Stimulated activated CD4-positive, alpha-beta T cell treated with anti-CD3 and anti-CD28 coated beads, Interleukin-15, amount 100 ng/mL, for 24 hours (primary cell): ENCODE data around the gene CCS.
"Not testable (repeated sequence)": the region's sequence is repeated elsewhere in the genome, so short reads cannot be mapped to it uniquely, and the experiment has no call there.

Experiments used
- DNase-seq: peaks from one replicate; pipeline ENCODE4 v3.0.0-alpha.2; 2020

The CCS gene

GRCh38 chr11:66628061-66628603 lies 35.1 kb downstream of the CCS start:
- no peak for DNase-seq

GRCh38 chr11:66629356-66629755 lies 36.4 kb downstream of the CCS start:
- no peak for DNase-seq

DNA sequence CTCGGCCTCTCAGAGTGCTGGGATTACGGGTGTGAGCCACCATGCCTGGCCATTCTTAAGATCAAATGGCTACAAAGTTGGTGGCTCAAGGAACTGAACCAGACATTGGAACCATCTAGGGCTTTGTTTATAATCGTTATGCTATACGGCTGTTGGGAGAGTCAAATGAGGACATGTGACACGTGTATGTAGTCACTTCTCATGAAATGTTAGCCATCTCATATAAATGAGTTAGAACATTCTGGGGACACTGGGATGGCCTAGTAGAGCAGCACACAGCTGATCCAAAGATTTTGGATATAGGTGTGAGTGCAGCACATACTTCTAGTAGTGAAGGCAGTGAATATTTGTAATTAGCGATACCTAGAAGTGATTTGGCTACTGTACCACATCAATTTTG lies 38.9 kb downstream of the CCS start:
- DNase-seq = no peak

- no peak for DNase-seq
Measured at GRCh38 chr11:66632952-66633351, 40.0 kb downstream of the CCS start.

DNA sequence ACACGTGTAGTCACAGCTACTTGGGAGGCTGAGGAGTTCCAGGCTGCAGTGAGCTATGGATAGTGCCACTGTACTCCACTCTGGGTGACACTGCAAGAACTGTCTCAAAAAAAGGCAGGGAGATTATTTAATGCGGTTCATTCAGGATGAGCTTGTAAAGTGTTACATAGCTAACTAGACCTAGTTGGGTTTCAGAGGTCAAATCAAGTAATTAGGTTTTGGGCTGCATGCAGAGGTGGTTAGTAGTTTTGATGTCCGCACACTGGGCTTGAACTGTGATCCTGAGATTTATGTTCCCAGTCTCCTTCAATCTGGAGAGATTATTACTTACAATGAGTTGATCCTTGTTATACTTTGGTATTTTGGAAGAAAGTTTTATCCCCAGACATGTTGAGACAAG lies 43.4 kb downstream of the CCS start:
- no peak for DNase-seq

DNA sequence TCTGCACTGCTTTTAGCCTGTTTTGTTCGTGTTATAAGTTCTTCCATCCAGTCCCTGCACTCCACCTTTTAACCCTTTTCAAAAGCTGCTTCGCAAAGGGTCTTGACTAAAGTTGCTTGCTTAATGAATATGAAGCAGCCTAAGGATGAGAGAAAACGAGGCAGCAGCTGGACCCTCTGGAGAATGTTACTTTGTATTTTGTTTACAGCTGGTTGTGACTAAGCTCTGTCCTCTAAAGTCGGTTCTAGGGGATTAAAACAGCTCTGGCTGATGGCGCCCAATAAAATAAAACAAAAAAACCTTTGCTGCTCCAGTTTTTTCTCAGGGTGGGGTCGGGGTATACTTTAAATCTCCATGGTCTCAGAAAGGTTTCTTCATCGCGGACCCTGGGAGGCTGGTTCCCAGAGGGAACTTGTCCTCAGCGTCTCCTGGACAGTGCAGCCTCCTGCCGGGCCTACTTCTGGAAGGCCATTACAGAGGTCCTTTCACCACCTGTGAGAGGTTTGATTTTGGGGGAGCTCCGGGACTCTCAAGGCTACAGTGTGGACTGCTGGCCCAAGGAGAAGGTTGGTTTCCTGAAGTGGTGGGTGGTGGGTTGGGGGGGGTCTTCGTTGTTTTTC lies 44.7 kb downstream of the CCS start:
- no peak for DNase-seq

DNA sequence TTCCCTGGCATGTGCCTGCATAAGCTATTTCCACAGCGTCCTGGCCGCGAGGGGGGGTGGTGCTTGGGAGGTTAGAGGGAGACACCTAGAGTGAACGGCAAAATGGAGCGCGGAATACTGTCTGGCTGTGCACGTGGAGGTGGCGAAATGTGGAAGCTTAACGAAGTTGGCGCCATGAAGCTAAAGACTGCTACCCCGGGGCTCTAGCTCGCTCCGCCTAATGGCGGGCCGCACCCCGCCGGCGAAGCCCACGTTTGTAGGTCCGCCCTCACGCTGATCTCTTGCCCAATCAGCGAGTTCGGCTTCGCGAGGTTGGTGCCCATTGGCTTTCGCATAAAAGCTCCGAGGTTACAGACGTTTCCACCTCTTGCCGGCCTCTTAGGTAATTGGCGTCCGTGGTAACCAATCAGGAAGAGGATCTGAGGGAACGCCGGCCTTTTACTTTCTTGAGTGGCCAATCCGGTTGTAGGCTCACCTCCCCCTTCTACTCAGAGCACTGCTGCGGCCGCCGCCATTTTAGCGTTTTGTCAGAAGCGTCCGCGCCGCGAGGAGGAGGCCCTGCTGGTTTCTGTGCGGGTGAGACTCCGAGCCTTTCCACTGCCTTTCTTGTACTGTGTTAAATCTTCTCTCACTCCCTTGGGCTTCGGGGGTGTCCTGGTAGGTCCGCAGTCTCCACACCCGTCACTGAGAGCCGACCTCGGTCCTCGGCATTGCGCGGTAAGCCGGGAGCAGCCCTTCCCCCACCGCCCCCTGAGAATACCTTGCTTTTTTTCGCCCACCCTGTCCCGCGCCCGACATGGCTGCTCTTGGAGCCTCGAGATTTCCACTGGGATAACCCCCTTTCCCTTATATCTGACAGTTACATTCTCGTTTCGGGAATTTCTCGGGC lies 45.4 kb downstream of the CCS start, which contains the start of gene RBM4:
TSS of gene RBM4 (plus strand) at position 527 of the 889 bp plus-strand sequence. CDS start 1,009 bp downstream, outside the sequence.
- peak; percentile 96 for DNase-seq

DNA sequence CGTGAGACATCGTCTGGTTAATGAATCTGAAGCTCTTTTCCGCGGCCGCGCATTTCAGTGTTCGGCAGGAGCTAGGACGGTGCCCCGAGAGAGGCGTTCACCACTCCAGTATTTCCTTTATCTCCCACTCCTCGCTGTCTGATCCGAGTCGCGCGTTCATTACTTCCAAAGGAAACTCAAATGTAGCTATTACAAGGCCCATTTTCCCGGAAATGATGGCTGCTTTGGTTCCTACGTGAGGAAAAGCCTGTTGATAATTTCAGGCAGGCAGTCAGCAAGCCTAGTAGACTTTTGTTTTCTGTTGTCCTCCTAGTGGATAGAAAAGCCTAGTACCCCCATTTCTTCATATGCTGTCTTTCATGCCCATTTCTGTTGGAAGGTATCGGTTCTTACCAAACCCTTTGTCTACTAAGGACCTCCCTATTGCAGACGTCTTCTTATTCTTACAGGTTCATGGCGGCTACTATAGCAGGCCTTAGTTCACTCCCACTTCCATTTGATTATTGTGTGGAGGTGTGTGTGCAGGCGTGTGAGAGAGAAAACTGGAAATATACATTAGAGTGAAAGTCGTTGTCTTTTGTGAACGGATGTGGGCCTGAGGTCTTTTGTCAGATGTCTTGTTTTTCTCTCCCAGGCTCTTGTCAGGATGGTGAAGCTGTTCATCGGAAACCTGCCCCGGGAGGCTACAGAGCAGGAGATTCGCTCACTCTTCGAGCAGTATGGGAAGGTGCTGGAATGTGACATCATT lies 46.3 kb downstream of the CCS start:
- DNase-seq = peak; percentile 36

- DNase-seq = not testable (repeated sequence)
Measured at GRCh38 chr11:66639814-66640340, 46.9 kb downstream of the CCS start.

- DNase-seq = no peak
Measured at GRCh38 chr11:66641834-66642233, 48.8 kb downstream of the CCS start.

- DNase-seq = no peak
Measured at GRCh38 chr11:66643745-66644437, 50.9 kb downstream of the CCS start.

DNA sequence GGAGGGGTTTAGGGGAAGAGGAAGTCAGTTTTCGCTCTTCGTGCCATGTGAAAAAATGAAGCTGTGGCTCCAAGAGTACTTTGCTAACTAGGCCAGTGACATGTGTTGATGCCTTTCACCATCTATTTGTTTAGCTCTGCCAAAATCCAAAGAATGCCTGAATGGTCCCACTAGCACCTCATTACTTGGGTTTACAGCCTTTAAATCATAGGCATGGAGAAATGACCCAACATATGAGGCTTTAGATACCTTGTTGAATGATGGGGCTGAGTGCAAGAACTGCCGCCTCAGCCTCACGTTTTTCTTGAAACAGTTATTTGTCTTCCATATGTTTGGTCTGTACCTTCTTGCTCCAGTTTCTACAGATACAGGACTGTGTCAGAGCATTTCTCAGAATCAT lies 53.8 kb downstream of the CCS start:
- no peak for DNase-seq

GRCh38 chr11:66649903-66650302 lies 56.9 kb downstream of the CCS start:
- no peak for DNase-seq

DNA sequence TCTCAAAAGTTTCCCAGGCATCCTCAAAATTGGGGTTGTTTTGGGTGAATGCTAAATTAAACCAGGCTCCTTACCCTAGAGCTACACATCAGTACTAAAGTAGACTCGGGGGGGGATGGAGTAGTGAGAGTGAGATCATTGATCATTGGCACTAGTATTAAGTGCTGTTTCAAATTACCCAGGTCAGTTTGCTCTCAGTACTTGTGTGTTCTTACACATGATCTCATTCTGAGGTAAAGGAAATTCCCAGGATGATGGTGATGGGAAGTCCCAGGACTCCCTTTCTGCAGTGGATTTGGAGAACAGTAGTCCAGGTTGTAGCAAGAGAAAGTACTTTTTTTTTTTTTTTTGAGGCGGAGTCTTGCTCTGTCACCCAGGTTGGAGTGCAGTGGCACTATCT lies 58.0 kb downstream of the CCS start:
- no peak for DNase-seq

DNA sequence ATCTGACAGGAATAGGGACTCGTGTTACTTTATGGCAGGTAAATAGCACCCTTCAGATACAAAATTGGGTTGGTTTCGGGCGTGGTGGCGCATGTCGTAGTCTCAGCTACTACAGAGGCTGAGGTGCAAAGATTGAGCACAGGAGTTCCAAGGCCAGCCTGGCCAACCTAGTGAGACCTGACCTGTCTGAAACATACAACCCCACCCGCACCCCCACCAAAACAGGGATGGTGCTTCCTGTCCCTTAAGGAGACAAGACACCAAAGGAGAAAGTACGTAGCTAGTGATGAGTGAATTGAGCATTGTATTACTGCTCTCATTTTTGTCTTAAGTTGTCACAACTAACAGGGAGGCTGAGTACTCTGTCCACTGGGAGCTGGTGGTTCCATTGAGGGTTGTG lies 59.7 kb downstream of the CCS start:
- DNase-seq = no peak

GRCh38 chr11:66653123-66653522 lies 60.1 kb downstream of the CCS start:
- DNase-seq = no peak
